Left ventricle myocardium superior (tissue), 1 donor: ENCODE data around the gene CSGALNACT2. TPM values are rescaled to one million over a fixed set of nuclear protein-coding genes. Genes with fewer than 3 reads are reported as not detected.

Experiments used
- ATAC-seq: fragments of 200-7000 bp; cut with Tn5 transposase; one replicate; pipeline ENCODE4 v1.9.1; 2020; ENCODE audit warnings: mild to moderate bottlenecking, moderate library complexity
- DNase-seq: peaks from one replicate; pipeline ENCODE4 v3.0.0-alpha.2; 2020
- intact Hi-C: fragments of 100-400 bp; cut with micrococcal nuclease; formaldehyde crosslinking; loops from one replicate; pipeline ENCODE4 v1.11.0; 2022
- total RNA-seq: library from RNA; stranded (reverse); fragmentation: NEBNext Ultra II Directional; extraction: Animal tissue kit (Norgen Biotek cat#: 25700); gene quantifications from one replicate; pipeline ENCODE4 v1.2.1, GENCODE V29; 2021
- donor health status: DM: no; HTN: yes; CAD: no; lungs with severe emphysema.

The CSGALNACT2 gene
- total RNA-seq, 1 donor from 2014 or later: 7.7 TPM

DNA sequence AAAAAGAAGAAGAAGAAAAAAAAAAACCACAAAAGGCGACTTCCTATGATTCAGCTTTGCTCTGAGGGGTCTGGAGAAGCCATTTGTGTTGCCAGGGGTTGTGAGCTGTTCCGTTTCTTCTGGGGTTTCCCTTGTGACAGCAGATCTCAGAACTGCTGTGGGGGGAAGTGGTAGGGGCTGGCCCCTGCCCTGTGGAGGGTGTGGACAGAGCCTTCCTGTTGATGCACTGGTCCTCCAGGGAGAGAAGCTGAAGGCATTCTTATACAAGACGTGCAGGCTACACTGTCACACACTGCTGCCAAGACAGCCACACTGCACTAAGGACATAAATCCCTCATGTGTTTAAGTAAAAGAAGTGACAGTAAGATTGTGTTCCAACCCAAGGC is 17.3 kb upstream of the CSGALNACT2 start:
- DNase-seq: no peak
- ATAC-seq: peak; percentile 75

DNA sequence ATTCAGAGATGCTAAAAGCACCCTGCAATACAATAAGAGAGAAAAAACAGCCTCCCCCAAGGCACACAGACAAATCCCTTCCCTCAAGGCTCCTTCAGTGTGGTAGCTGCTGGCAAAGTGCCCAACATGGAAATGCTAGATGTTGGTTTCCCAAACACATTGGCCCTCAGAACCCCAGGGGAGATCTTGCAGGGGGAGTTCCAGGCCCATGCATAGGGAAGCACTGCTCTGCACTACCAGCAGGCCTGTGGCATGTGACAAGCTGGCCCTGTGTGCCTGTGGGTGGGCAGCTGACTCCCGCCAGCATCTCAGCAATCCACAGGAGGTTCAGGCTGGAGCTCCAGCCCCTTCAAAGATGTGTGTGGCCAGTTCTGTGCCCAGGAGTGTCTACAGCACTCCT is 16.8 kb upstream of the CSGALNACT2 start:
- ATAC-seq (peak; percentile 32), DNase-seq (no peak)
- intact Hi-C loops: no loop called here

More for the DNA sequence above, 17.3 kb upstream of the CSGALNACT2 start:
- intact Hi-C loops: no loop called here

GRCh38 chr10:43122096-43122495 is 16.1 kb upstream of the CSGALNACT2 start:
- intact Hi-C loops: no loop called here
- DNase-seq (no peak), ATAC-seq (no peak)

GRCh38 chr10:43122826-43123225 is 15.4 kb upstream of the CSGALNACT2 start:
- no peak for DNase-seq
- intact Hi-C loops: no loop called here
- no peak for ATAC-seq

- DNase-seq (no peak), ATAC-seq (no peak)
- intact Hi-C loops: no loop called here
These were observed 14.7 kb upstream of the CSGALNACT2 start for GRCh38 chr10:43123361-43124093.

GRCh38 chr10:43124094-43124521 is 14.1 kb upstream of the CSGALNACT2 start:
- DNase-seq: no peak
- intact Hi-C loops: no loop called here
- no peak for ATAC-seq

- no peak for DNase-seq
- no peak for ATAC-seq
- intact Hi-C loops: no loop called here
These were observed 13.5 kb upstream of the CSGALNACT2 start for GRCh38 chr10:43124574-43125273.

DNA sequence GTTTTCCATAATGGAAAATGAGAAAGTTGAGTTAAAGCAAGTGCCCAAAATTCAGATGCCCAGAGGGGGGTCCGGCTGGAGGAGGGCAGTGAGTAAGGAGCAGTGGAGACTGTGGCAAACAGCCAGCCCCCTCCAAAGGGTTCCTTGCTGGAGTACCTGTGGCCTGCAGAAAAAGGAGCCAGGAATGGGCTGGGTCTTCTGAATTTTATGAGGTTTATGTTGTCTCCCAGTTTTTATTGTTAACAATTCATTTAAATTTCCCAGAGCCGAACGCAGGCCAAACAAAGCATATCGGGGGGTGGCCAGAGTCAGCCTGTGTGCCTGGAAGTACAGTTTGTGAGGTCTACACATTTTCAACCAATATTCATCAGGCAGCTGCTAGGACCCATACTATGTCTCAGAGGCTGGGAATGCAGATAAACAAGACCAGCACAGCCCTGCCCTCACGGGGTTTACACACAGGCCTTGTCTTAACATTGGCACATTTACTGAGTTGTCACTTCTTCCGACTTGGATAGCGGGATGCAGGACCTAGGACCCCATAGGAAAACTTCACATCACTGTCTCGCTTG is 12.9 kb upstream of the CSGALNACT2 start:
- intact Hi-C loops: no loop called here
- ATAC-seq (no peak), DNase-seq (no peak)

DNA sequence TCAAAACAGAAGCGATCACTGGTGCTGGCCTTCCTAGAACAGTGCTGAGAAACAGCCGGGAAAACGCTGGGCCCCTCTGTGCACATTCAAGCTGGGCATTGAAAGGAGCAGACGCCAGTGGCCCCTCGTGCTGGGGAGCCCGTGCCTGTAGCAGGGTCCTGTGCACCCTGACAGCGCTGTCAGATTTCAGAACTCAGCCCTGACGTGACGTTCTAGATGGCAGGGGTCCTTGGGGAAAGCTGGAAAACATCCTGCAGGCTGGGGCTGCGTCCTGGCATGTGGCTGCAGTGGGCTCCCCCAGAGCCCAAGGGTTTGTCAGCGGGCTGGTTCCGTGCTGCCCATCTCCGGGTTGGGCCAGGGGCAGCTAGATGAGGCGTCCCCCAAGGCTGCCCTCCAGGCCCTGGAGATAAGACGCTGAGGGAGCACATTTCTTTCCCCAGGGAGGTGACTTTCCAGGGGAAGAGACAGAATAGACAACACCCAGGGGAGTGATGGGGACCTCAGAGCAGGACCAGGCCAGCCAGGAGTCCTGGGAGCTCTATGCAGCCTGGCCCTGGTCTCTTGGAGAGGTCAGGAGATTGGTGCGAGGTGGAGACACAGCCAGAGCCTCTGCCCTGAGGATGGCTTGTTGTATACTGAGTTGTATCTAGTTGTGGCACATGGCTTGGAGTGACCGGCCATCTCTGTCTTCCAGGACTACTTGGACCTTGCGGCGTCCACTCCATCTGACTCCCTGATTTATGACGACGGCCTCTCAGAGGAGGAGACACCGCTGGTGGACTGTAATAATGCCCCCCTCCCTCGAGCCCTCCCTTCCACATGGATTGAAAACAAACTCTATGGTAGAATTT is 12.1 kb upstream of the CSGALNACT2 start:
- ATAC-seq (no peak), DNase-seq (no peak)

DNA sequence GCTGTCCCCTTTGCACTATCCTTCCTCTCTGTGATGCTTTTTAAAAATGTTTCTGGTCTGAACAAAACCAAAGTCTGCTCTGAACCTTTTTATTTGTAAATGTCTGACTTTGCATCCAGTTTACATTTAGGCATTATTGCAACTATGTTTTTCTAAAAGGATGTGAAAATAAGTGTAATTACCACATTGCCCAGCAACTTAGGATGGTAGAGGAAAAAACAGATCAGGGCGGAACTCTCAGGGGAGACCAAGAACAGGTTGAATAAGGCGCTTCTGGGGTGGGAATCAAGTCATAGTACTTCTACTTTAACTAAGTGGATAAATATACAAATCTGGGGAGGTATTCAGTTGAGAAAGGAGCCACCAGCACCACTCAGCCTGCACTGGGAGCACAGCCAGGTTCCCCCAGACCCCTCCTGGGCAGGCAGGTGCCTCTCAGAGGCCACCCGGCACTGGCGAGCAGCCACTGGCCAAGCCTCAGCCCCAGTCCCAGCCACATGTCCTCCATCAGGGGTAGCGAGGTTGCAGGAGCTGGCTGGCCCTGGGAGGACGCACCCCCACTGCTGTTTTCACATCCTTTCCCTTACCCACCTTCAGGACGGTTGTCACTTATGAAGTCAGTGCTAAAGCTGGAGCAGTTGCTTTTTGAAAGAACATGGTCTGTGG is 11.4 kb upstream of the CSGALNACT2 start:
- ATAC-seq (no peak), DNase-seq (no peak)
- intact Hi-C loops: no loop called here

More for the DNA sequence above, 12.1 kb upstream of the CSGALNACT2 start:
- intact Hi-C loops: no loop called here

DNA sequence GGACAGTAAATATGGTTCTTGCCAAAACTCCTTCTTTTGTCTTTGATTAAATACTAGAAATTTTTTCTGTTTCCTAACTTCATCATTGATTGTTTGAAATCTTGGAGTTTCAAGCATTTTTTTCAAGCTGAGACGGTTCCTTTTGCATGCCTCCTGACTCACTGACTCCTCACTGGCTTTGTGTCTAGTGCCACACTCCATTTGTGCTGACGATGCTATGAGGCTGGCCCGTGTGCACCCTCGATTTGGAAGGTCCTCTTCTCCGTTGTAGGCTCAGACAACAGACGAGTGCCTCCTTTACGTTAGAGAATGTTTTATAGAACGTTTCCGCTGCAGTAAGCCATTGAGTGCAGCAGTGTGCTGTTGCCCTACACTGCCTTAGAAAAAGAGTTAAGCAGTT is 10.8 kb upstream of the CSGALNACT2 start:
- no peak for DNase-seq
- intact Hi-C loops: no loop called here
- ATAC-seq: no peak

DNA sequence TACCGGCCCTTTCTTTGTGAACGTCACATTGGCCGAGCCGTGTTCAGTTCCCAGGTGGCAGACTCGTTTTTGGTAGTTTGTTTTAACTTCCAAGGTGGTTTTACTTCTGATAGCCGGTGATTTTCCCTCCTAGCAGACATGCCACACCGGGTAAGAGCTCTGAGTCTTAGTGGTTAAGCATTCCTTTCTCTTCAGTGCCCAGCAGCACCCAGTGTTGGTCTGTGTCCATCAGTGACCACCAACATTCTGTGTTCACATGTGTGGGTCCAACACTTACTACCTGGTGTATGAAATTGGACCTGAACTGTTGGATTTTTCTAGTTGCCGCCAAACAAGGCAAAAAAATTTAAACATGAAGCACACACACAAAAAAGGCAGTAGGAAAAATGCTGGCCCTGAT is 9.9 kb upstream of the CSGALNACT2 start:
- DNase-seq (no peak), ATAC-seq (no peak)
- intact Hi-C loops: no loop called here

- DNase-seq (no peak), ATAC-seq (peak; percentile 47)
- intact Hi-C loops: no loop called here
These were observed 9.1 kb upstream of the CSGALNACT2 start for GRCh38 chr10:43128958-43129706.

DNA sequence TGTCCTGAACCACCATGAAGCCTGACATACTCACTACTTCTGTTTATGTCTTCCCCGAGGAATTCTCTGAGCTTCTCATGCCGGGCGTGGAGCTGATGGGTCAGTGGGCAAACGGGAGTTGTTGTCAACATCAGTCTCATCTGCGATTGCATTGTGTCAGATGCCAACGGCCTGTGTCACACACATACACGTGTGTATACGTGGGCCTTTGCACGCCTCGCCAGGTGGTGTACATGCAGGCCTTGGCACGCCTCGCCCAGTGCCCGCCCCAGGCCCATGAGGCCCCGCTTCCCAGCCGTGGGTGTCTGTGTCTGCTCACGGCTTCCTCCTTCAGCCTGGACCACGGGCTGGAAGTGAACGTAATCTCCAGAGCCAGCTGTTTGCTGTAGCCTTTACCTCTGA is 7.5 kb upstream of the CSGALNACT2 start:
- intact Hi-C loops: no loop called here
- ATAC-seq (no peak), DNase-seq (no peak)

- intact Hi-C loops: no loop called here
- no peak for DNase-seq
- no peak for ATAC-seq
These were observed 7.0 kb upstream of the CSGALNACT2 start for GRCh38 chr10:43131256-43131655.

GRCh38 chr10:43131906-43132305 is 6.3 kb upstream of the CSGALNACT2 start:
- intact Hi-C loops: no loop called here
- DNase-seq (no peak), ATAC-seq (no peak)

- ATAC-seq: no peak
- no peak for DNase-seq
- intact Hi-C loops: no loop called here
These were observed 5.1 kb upstream of the CSGALNACT2 start for GRCh38 chr10:43132867-43133787.
